Gastrocnemius medialis (tissue), 4 donors: ENCODE results near the gene MXI1. TPM values are rescaled to one million over a fixed set of nuclear protein-coding genes. Genes with fewer than 3 reads are reported as not detected.

Source experiments
- ATAC-seq, 2 donors: fragments of 150-250 bp; one replicate each; pipeline ENCODE4 v1.9.1; 2016
- DNase-seq, 2 donors: peaks; one replicate each; pipeline ENCODE4 v3.0.0-alpha.2; 2019
- H3K27ac ChIP-seq, 4 donors: fragments of 200-600 bp; sonication (generic); 1 replicate in 1 of 4; 2 replicates in 3 of 4; pipeline ENCODE4 v1.5.1; 2016 to 2018; ENCODE audit warnings: mild to moderate bottlenecking in 2 of 4, moderate library complexity in 1 of 4
- H3K27me3 ChIP-seq, 3 donors: fragments of 200-600 bp; sonication (generic) in 2 of 3; 1 replicate in 1 of 3; 2 replicates in 2 of 3; pipeline versions ENCODE4 v1.5.1 to v1.6.0; 2016 to 2019; ENCODE audit warnings: mild to moderate bottlenecking in 1 of 3, moderate library complexity in 1 of 3
- H3K36me3 ChIP-seq, 2 donors: fragments of 200-600 bp; sonication (generic) in 1 of 2; one replicate each; pipeline ENCODE4 v1.5.1; 2017 to 2018
- H3K4me1 ChIP-seq, 2 donors: fragments of 200-600 bp; sonication (generic) in 1 of 2; one replicate each; pipeline ENCODE4 v1.5.1; 2016 to 2017; ENCODE audit warnings: mild to moderate bottlenecking in 2 of 2
- H3K4me3 ChIP-seq, 4 donors: fragments of 200-600 bp; sonication (generic) in 3 of 4; 1 replicate in 1 of 4; 2 replicates in 3 of 4; pipeline ENCODE4 v1.5.1; 2016 to 2019; ENCODE audit warnings: mild to moderate bottlenecking in 2 of 4
- H3K9me3 ChIP-seq, 3 donors: fragments of 200-600 bp; sonication (generic) in 2 of 3; 1 replicate in 1 of 3; 2 replicates in 2 of 3; pipeline ENCODE4 v1.5.1; 2016 to 2019
- POLR2A ChIP-seq, 2 donors: fragments of 450-650 bp; IDR thresholded peaks; one replicate each; pipeline ENCODE4 v1.6.1; 2017; ENCODE audit warnings: antibody characterized with exemption in 2 of 2, mild to moderate bottlenecking in 2 of 2, moderate library complexity in 2 of 2
- in situ Hi-C, 4 donors: fragments of 200-750 bp; cut with MboI; loops; one replicate each; pipeline versions ENCODE4 v1.15.0 to v1.8.0; 2017; ENCODE audit warnings: low sequenced_read_pairs in 4 of 4
- intact Hi-C: fragments of 100-400 bp; cut with DNase I; formaldehyde crosslinking; loops from one replicate; pipeline ENCODE4 v1.15.1; 2023; ENCODE audit warnings: low total_unique reads
- total RNA-seq, 4 donors: library from RNA; depleted of rRNA; stranded (reverse); fragments of >200 nt; gene quantifications; one replicate each; pipeline versions ENCODE4 v1.1.0 to v1.2.3, GENCODE V29; 2016
- TF ChIP-seq, protein P1 (sequence below), 5 experiments: fragments of 450-650 bp in 3 of 5; fragments of 200-600 bp in 2 of 5; sonication (generic) in 2 of 5; IDR thresholded peaks in 4 of 5; conservative IDR thresholded peaks in 1 of 5; 1 replicate in 4 of 5; 2 replicates in 1 of 5; pipeline ENCODE4 v1.5.1; 2016 to 2019; ENCODE audit warnings: antibody characterized with exemption in 5 of 5, mild to moderate bottlenecking in 3 of 5, moderate library complexity in 3 of 5

The MXI1 gene
- total RNA-seq, 4 donors from 2014 or later: 35.9 to 67.8 (median 53.9) TPM

DNA sequence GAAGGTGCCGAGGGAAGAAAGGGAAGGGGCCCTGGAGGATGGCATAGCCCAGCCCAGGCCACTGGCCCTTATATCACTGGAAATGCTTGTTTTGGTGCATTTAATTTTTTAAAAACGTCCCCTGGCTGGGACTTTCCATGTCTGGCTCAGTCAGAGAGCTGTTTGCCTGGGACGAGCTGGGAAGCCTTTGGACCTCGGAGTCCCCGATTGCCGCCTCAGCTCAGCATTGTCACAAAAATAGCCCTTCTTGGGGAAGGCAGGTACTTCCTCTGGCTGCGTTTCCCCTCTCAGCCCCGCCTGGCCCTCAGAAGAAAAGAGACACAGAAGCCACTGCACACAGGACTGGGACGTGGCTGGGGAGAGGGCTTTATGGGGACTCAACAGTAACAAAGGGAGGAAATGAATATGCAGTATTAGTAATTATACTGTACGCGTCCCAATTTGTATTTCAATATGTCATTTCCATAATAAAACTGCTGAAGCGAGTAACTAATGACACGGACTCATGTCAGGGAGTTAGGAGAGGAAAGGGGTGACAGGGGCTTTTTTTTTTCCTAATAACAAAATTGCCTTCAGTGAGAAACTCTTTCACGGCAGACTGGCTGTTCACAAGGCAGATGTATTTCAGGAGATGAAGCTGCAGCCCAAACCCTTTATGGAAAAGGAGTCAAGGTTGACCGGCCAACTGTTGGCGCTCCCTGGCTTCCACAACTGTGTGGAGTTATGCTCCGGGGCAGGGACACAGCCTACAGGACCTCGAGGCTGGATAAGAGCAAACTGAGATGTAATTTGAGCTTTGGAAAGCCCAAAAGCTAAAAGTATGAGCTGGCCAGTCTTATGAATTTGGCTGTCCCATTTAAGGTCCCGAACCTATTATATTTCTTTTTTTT is 31.0 kb upstream of the MXI1 start:
- Histone ChIP-seq H3K4me3 (no peak overlapping the region), H3K27me3 (no peaks in the 10 kb centered on the region), H3K4me1 (peaks cover 0 to 4% of the 10 kb centered on the region in 2 donors), H3K27ac (no peak overlapping the region), H3K9me3 (no peaks in the 10 kb centered on the region), H3K36me3 (no peaks in the 10 kb centered on the region)
- in situ Hi-C loops: no loop called here
- intact Hi-C loops: no loop called here
- ATAC-seq (no peak), DNase-seq (no peak)
- TF ChIP-seq, protein P1, sequence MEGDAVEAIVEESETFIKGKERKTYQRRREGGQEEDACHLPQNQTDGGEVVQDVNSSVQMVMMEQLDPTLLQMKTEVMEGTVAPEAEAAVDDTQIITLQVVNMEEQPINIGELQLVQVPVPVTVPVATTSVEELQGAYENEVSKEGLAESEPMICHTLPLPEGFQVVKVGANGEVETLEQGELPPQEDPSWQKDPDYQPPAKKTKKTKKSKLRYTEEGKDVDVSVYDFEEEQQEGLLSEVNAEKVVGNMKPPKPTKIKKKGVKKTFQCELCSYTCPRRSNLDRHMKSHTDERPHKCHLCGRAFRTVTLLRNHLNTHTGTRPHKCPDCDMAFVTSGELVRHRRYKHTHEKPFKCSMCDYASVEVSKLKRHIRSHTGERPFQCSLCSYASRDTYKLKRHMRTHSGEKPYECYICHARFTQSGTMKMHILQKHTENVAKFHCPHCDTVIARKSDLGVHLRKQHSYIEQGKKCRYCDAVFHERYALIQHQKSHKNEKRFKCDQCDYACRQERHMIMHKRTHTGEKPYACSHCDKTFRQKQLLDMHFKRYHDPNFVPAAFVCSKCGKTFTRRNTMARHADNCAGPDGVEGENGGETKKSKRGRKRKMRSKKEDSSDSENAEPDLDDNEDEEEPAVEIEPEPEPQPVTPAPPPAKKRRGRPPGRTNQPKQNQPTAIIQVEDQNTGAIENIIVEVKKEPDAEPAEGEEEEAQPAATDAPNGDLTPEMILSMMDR (IDR thresholded peaks at IDR 0.05 in 4 of 5, conservative IDR thresholded peaks at IDR 0.05 in 1 of 5): no peak
- no peak for TF ChIP-seq POLR2A (IDR thresholded peaks at IDR 0.05)

DNA sequence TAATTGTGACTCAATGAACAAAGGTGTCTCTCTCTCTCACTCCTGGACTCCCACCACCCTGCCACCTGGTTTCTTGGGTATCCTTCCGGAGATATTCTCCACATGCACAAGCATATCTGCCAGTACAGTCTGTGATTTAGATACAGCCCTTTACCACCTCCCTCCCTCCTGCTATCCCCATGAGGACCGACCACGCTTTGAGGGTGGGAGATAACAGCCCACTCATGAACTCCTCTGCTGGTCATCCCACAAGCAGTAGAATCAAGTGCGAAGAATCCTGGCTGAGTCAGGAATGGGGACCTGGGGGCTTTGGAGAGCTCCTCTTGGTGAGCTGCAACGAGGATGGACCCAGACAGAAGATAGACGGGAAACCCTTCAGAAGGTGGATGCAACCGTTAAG is 28.2 kb upstream of the MXI1 start:
- in situ Hi-C loops (no loop called here), intact Hi-C loops (no loop called here)
- no peaks in the 10 kb centered on the region for H3K27me3 ChIP-seq
- no peaks in the 10 kb centered on the region for H3K9me3 ChIP-seq
- no peak for DNase-seq
- H3K4me1 ChIP-seq: peaks cover 0 to 4% of the 10 kb centered on the region in 2 donors
- ATAC-seq: no peak
- no peak overlapping the region for H3K27ac ChIP-seq
- H3K36me3 ChIP-seq: no peaks in the 10 kb centered on the region
- H3K4me3 ChIP-seq: no peak overlapping the region
- TF ChIP-seq POLR2A (IDR thresholded peaks at IDR 0.05): no peak
- TF ChIP-seq, protein P1 (IDR thresholded peaks at IDR 0.05 in 4 of 5, conservative IDR thresholded peaks at IDR 0.05 in 1 of 5): no peak

DNA sequence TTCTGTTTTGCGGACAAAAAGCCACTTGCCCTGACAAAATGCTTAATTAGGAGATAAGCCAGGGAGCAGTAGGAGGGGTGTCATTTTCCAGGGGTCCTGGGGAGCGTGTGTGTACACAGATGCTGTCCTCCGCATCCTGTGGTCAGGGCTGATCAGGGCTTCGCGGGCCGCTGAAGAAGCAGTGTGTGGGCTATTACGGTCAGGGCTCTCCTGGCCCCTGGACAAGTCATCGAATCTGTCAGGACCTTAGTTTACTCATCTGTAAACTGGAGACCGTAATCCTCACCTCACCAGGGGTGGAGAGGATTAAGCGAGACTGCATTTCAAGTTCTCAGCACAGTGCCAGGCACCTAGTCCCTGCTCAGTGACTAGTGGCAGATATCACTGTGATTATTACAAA is 26.0 kb upstream of the MXI1 start:
- DNase-seq (no peak), ATAC-seq (no peak)
- intact Hi-C loops (no loop called here), in situ Hi-C loops (no loop called here)
- Histone ChIP-seq H3K36me3 (no peaks in the 10 kb centered on the region), H3K4me1 (peaks cover 0 to 2% of the 10 kb centered on the region in 2 donors), H3K27me3 (no peaks in the 10 kb centered on the region), H3K4me3 (no peak overlapping the region), H3K27ac (no peak overlapping the region), H3K9me3 (no peaks in the 10 kb centered on the region)
- TF ChIP-seq, protein P1 (IDR thresholded peaks at IDR 0.05 in 4 of 5, conservative IDR thresholded peaks at IDR 0.05 in 1 of 5): no peak
- TF ChIP-seq POLR2A (IDR thresholded peaks at IDR 0.05): no peak

DNA sequence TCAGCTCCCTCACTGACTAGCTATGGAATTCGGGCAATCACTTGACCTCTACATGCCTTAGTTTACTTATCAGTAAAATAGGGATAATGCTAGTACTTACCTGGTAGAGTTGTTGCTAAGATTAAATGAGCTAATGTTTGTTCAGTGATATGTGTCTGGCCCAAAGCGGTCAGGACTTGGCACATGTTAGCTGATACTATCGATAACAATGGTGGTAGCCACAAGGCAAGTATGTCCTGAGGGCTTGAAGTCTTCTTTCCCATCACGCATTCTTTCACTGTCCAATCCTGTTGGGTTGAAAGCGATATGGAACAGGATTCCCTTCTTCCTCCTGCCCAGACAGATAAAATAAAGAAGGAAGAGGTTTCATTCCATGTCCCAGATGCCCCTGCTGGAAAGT is 25.5 kb upstream of the MXI1 start:
- TF ChIP-seq POLR2A (IDR thresholded peaks at IDR 0.05): no peak
- TF ChIP-seq, protein P1 (IDR thresholded peaks at IDR 0.05 in 4 of 5, conservative IDR thresholded peaks at IDR 0.05 in 1 of 5): no peak
- no peak overlapping the region for H3K4me3 ChIP-seq
- intact Hi-C loops: no loop called here
- H3K36me3 ChIP-seq: no peaks in the 10 kb centered on the region
- no peaks in the 10 kb centered on the region for H3K4me1 ChIP-seq
- no peak overlapping the region for H3K27ac ChIP-seq
- H3K9me3 ChIP-seq: no peaks in the 10 kb centered on the region
- ATAC-seq (no peak), DNase-seq (no peak)
- in situ Hi-C loops: no loop called here
- no peaks in the 10 kb centered on the region for H3K27me3 ChIP-seq
